ENCODE results near the gene OPRL1. TPM values are rescaled to one million over a fixed set of nuclear protein-coding genes. Genes with fewer than 3 reads are reported as not detected.

OPRL1 gene
- total and polyA plus RNA-seq, 2 of the 8 experiments (the other 6 are each of a cell fraction or from before 2014, with no cell fraction given), result 0.63 to 0.98 TPM

- TF ChIP-seq NRF1 (IDR thresholded peaks at IDR 0.05; ENCODE audit: low read depth, low read length) (no peak), BCL11A (IDR thresholded peaks at IDR 0.05; ENCODE audit: low read depth in 2 of 2, low read length in 2 of 2) (no peak), YY1 (IDR thresholded peaks at IDR 0.05; ENCODE audit: low read depth, low read length) (no peak)
Measured at GRCh38 chr20:64138276-64138815, 58.5 kb downstream of the OPRL1 start (continued).
